ENCODE data around the gene ZBTB46. TPM values are rescaled to one million over a fixed set of nuclear protein-coding genes. Genes with fewer than 3 reads are reported as not detected.
A peak's percentile ranks its signal among the peaks of the same experiment; 100 is the strongest.

Gene ZBTB46
- total RNA-seq, 1 donor from 2014 or later, result 0.58 TPM

DNA sequence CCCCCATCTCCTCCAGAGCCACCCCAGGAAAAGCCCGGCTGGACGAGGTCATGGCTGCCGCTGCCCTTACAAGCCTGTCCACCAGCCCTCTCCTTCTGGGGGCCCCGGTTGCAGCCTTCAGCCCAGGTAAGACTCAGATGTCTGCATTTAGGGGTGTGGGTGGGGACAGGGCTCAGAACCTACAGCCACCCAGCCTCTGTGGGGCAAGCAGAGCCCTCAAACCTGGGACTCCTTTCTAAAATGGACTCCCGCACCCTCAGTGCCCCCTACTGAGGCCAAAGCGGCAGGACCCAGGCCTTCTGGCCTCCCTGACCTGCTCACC is 89.7 kb downstream of the ZBTB46 start:
- no peak for DNase-seq (ENCODE audit: low read depth)
- TF ChIP-seq, protein P1, sequence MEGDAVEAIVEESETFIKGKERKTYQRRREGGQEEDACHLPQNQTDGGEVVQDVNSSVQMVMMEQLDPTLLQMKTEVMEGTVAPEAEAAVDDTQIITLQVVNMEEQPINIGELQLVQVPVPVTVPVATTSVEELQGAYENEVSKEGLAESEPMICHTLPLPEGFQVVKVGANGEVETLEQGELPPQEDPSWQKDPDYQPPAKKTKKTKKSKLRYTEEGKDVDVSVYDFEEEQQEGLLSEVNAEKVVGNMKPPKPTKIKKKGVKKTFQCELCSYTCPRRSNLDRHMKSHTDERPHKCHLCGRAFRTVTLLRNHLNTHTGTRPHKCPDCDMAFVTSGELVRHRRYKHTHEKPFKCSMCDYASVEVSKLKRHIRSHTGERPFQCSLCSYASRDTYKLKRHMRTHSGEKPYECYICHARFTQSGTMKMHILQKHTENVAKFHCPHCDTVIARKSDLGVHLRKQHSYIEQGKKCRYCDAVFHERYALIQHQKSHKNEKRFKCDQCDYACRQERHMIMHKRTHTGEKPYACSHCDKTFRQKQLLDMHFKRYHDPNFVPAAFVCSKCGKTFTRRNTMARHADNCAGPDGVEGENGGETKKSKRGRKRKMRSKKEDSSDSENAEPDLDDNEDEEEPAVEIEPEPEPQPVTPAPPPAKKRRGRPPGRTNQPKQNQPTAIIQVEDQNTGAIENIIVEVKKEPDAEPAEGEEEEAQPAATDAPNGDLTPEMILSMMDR (conservative IDR thresholded peaks at IDR 0.05; ENCODE audit: low read depth, low read length), result no peak
- H3K4me3 ChIP-seq (ENCODE audit: low read depth, low read length), result peak overlapping the region; percentile 68

DNA sequence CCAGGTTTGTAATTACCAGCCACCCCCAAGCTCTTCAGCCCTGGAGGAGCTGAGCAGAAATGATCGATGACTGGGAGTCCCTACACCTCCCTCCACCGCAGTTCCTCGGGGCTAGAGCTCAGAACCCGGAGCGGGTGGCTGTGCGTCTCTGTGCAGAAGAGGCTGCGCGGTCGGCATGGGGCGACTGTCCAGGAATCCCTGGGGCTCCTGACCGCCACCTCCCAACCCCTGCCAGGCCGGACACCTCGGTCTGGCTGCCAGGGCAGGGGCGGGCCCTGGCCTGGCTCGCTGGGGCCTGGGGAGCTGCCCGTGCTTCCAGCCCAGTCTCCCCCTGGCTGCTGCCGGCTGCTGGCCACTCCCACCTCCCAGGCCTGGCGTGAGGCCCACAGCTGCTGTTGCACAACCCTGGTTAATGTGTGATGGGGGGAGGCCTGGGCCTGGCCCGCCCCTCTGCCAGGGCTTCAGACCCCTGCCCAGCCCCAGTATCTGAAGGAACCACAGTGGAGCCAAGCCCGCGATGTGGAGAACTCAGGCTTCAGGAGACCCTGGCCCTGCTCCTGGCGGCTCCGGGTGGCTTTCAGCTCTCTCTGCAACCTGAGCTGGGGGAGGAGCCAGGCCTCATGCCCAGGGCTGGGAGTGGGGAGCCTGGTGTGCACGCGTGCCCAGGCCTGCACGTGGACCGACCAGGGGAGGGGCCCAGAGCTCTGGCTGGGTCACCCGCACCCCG is 90.3 kb downstream of the ZBTB46 start:
- peak overlapping the region; percentile 68 for H3K4me3 ChIP-seq (ENCODE audit: low read depth, low read length)
- TF ChIP-seq, protein P1 (conservative IDR thresholded peaks at IDR 0.05; ENCODE audit: low read depth, low read length), result no peak
- DNase-seq (ENCODE audit: low read depth), result no peak

DNA sequence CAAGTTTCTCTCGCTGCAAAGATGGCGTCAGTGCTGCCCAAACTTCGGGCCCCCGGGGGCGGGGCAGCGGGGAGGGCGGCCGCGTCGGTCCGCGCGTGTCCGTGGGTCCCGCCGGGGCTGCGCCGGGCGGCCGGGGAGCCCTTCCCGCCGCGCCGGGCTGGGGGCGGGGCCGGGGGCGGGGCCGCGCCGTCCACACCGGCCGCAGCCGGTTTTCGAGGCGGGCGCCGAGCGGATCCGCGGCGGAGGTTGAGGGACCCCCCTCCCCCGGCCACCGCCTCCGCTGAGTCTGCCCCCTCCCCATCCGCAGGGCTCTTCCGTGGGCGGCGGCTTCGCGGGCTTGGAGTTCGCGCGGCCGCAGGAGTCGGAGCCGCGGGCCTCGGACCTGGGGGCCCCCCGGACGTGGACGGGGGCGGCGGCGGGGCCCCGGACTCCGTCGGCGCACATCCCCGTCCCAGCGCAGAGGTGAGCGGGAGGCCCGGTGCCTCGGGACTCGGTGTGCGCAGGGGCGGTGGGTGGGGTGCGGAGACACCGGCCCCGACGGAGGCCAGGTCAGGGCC is 90.9 kb downstream of the ZBTB46 start:
- no peak for DNase-seq (ENCODE audit: low read depth)
- peak overlapping the region; percentile 68 for H3K4me3 ChIP-seq (ENCODE audit: low read depth, low read length)
- TF ChIP-seq, protein P1 (conservative IDR thresholded peaks at IDR 0.05; ENCODE audit: low read depth, low read length), result no peak

DNA sequence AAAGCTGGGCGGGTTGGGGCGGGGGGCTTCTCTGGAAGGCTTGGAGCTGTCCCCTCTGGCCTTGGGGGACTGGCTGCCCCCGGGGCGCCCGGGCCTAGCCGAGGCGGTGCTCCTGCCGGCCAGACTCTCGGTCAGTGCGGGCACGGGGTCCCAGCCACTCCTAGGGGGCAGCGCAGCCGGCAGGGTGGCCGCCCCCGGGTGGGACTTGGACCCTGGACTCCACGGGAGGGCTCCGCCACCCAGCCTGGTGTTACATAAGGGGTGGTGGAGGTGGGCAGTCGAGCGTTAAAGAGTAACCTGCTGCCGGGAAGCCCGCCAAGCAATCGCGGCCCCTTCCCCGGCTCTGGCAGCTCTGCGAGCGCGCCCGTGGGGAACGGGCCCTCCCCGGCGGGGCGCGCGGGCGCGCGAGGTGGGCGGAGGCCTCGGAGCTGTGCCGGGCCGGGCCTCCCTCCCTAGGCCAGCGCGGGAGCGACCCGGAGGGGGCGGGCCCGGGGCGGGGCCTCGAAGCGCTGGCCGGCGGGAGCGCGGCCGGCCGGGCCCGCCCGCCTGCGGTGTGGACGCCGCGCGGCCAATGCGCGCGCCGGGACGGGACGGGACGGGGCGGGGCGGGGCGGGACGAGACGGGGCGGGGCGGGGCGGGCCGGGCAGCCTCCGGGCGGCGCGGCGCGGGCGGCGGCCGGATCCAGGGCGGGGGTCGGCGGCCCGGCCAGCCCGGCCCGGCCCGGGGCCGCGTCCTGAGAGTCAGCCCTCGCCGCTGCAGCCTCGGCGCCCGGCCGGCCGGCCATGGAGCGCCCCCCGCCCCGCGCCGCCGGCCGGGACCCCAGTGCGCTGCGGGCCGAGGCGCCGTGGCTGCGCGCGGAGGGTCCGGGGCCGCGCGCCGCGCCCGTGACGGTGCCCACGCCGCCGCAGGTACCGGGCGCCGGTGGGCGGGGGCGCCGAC is 91.7 kb downstream of the ZBTB46 start, which contains the start of gene SLC2A4RG:
SLC2A4RG (plus strand) TSS at position 647 of the 940 bp plus-strand sequence; CDS start at position 784, 137 bp downstream.
- H3K4me3 ChIP-seq (ENCODE audit: low read depth, low read length), result peak within 1 kb of the TSS; percentile 68
- TF ChIP-seq, protein P1 (conservative IDR thresholded peaks at IDR 0.05; ENCODE audit: low read depth, low read length), result no peak
- no peak for DNase-seq (ENCODE audit: low read depth)

DNA sequence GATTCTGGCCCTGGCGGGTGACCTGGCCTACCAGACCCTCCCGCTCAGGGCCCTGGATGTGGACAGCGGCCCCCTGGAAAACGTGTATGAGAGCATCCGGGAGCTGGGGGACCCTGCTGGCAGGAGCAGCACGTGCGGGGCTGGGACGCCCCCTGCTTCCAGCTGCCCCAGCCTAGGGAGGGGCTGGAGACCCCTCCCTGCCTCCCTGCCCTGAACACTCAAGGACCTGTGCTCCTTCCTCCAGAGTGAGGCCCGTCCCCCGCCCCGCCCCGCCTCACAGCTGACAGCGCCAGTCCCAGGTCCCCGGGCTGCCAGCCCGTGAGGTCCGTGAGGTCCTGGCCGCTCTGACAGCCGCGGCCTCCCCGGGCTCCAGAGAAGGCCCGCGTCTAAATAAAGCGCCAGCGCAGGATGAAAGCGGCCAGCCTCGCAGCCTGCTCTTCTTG is 92.4 kb downstream of the ZBTB46 start:
- H3K4me3 ChIP-seq (ENCODE audit: low read depth, low read length), result peak overlapping the region; percentile 38
- no peak for DNase-seq (ENCODE audit: low read depth)

DNA sequence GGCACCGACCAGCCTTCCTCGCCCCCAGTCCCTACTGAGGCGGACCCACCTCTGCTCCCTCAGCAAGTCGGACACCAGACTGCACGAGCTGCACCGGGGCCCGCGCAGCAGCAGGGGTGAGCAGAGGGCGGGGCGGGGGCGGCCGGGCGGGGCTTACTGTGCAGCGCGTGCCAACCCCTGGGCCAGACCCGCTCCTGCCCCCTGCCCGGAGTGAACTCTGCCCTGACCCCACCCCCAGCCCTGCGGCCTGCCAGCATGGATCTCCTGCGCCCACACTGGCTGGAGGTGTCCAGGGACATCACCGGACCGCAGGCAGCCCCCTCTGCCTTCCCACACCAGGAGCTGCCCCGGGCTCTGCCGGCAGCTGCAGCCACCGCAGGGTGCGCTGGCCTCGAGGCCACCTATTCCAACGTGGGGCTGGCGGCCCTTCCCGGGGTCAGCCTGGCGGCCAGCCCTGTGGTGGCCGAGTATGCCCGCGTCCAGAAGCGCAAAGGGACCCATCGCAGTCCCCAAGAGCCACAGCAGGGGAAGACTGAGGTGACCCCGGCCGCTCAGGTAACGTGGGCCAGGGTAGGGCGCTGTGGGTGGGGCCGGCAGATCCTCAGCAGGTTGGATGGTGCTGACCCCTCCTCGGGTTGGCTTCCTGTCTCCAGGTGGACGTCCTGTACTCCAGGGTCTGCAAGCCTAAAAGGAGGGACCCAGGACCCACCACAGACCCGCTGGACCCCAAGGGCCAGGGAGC is 92.9 kb downstream of the ZBTB46 start:
- no peak for DNase-seq (ENCODE audit: low read depth)
- TF ChIP-seq, protein P1 (conservative IDR thresholded peaks at IDR 0.05; ENCODE audit: low read depth, low read length), result no peak
- no peak overlapping the region for H3K4me3 ChIP-seq (ENCODE audit: low read depth, low read length)

More for the DNA sequence above, 92.4 kb downstream of the ZBTB46 start:
- TF ChIP-seq, protein P1 (conservative IDR thresholded peaks at IDR 0.05; ENCODE audit: low read depth, low read length), result no peak

Measured in epithelial cell of proximal tubule (primary cell).